HG03342 (cell line): ENCODE results near the gene NKX2-4.
"Not testable (repeated sequence)": the region's sequence is repeated elsewhere in the genome, so short reads cannot be mapped to it uniquely, and the experiment has no call there.

ENCODE experiments used
- ATAC-seq: cut with Tn5 transposase; IDR thresholded peaks from one replicate; pipeline ENCODE4 v1.9.1; 2021; ENCODE audit warnings: mild to moderate bottlenecking, moderate library complexity; ENCODE audit not compliant: unreplicated experiment

NKX2-4 gene

DNA sequence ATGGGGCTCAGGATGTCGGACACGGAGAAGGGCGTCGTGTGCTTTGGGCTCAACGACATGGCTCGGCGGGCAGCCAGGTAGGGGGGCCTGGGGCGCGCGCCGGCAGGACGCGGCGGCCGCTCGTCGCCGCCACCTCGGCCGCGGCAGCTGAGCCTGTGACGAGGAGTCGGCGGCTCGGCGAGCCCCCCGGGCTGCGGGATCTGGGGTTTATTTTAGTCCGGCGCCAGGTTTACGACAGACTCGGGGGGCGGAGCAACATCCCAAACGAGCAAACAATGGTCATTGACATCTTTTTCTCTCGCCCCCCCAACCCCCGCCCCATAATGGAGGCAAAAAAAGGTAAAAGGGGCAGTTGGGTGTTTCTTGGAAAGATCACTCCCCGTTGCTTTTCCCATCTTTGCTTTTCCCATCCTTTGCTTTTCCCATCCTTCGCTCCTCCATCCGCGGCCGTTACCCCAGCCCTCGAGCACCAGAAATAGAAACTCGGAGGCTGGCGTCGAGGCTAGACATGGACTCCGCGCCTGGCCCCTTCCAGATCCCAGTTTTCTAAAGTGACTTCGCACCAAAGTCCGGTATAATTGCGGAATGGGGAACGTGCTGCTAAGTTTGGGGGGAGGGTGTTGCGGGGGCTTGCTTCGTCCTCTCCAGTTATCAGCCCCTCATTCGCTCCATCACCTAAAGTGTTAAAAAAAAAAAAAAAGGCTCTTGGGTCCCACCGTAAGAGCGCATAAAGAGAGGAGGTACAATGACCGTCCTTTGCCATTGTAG, at the start of gene NKX2-4:
Gene NKX2-4, minus strand, starts transcription at position 186 of the 768 bp plus-strand sequence. Its CDS starts 127 bp downstream, at position 59.
- ATAC-seq: no peak

DNA sequence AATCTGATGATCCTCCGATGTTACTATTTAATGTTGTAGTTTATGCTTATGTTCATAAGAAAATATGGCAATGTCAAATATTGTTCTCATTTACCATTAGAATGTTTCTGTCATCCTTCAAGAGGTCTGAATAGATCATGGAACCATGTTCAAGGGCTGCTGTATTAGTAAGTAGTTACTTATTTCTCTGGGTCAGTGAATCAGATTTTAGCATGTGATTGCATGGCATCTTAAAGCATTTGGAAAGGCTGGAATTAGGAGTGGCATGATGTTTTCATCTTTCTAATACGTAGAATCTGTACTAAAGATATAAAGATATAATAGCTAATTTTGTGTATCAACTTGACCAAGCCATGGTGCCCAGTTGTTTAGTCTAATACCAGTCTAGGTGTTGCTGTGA, 40.5 kb upstream of the NKX2-4 start:
- ATAC-seq: no peak

DNA sequence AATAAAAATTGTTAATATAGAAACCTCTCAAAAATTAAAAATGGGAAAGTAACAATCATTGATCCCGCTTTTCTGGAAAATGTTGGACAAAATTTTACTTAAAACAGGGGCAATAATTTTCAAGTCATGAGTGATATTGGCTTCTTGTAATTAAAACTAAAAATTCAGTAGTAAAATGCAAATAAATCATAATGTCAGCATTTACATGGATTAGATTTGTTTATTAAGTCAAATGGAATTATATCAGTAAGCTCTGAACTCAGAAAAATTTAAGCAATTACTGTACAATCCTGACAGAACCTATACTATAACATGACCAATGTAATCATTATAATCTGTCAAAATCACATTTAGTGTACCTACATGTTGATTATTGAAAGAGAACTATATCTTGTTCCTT, 39.9 kb upstream of the NKX2-4 start:
- ATAC-seq: no peak

DNA sequence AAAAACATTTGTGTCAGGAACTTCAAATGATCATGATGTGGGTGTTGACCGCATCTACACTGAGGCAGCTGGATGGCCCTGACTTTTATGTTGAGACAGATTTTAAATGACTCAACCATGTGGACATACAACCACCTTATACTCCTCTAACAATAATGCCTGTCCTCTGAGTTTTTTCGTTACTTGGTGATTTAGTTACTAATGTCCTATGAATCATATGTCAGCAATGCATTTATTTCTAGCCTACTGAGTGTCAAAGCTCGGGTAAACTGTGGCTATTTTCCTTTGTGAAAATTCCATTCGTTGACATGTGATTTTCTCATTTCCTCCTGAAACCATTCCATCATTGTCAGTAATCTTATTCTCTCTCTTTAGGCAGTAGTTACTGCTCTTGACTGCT, 38.9 kb upstream of the NKX2-4 start:
- ATAC-seq: no peak

DNA sequence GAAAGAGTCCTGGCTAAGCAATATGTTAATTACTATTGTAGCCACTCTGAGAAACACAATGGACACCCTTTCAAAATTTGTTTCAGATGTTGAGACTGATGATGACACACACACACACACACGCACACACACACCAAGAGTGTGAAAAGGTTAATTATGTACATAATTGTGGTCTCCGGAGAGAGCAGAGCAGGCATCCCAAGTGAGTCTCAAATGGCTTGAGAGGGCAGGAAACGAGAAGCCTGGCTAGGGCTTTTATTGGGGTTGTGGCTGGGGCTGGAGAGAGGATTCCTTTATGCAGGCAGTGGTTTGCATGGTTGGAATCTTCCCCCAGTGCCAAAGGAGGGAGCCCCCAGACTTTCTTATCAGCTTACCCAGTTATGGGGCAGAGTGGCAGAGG, 38.2 kb upstream of the NKX2-4 start:
- no peak for ATAC-seq

DNA sequence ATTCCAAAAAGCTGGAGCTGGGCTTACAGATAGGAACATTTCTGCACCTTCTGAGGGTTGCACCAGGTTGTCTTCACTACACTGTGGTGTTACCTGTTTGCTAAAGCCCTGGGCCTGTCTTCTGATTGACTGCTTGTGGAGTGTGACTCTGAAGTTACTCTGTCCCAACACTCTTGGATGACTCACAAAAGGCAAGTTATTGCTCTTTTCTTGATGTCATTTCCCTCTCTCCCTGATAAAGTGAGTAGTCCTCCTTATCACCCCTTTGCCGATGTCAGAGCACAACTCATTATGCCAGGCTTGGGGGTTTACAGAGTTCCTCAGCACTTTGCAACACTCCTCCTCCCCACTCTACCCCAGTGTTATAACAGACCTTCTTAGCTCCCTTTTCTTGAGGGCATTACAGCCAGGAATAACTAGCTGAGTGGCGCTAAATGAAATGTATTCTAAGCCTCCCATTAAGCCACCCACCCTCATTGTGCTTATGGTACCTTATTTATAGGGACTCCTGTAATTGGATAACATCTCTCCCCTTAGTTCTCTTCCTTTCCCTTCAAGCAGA, 36.1 kb upstream of the NKX2-4 start:
- ATAC-seq: no peak

DNA sequence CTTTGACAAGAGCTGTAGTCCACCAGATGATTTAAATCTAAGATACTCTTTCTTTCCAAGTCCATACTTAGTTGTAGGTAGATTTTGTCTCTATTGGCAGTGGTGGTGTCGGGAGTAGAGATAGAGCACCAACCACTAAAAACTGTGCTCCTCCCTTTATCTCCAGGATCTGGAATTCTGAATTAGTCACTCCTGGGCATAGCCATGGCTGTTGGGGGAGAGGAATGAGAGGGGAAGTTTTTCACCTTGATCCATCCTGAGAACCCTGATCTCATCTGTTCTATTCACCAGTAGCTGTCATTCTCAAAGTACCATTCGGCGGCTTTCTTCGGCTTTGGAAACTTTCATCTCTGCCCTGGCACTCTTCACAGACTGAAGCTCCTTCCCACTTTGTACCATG, 35.6 kb upstream of the NKX2-4 start:
- no peak for ATAC-seq

DNA sequence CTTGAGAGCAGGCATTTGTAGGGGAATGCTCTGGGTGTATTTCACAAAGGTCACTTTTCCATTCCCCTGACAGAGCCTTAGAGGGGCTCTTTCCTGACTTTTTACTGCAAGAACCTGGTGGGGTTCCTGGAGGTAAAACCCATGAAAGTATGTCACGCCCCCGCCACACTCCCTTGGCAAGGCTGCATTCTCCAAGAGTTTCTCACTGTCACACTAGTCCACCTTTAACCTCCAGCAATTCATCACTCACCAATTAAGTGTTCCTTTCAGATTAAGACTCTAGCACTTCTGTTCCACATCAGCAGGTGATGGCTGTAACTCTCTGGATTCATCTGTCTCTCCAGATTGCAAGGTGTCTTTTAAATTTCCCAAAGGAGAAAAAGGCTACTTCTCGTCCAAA, 32.7 kb upstream of the NKX2-4 start:
- ATAC-seq: no peak

DNA sequence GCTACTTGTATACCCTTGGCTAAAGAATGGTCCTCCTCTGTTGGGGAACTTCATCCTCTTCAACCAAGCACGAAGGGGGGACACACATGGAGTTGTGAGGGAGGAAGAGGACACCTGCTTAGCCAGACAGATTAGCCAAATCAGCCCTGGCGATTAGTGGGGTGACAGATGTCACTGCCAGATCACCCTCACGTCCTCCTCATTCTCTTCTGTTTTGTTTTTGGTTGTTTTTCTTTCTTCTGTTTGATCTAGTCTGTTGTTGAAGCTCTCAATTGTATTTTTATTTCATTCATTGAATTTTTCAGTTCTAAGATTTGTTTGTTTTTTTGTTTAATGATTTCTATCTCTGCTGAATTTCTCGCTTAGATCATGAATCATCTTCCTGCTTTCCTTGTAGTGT, 27.5 kb upstream of the NKX2-4 start:
- ATAC-seq: no peak

DNA sequence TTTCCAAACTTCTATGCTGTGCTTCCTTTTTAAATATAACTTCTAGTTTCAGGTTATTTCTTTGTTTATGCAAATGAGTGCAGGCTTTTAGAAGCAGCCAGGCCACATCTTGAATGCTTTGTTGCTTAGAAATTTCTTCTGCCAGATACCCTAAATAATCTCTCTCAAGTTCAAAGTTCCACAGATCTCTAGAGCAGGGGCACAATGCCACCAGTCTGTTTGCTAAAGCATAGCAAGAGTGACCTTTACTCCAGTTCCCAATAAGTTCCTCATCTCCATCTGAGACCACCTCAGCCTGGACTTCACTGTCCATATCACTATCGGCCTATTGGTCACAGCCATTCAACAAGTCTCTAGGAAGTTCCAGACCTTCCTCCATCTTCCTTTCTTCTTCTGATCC, 26.4 kb upstream of the NKX2-4 start:
- ATAC-seq: not testable (repeated sequence)

DNA sequence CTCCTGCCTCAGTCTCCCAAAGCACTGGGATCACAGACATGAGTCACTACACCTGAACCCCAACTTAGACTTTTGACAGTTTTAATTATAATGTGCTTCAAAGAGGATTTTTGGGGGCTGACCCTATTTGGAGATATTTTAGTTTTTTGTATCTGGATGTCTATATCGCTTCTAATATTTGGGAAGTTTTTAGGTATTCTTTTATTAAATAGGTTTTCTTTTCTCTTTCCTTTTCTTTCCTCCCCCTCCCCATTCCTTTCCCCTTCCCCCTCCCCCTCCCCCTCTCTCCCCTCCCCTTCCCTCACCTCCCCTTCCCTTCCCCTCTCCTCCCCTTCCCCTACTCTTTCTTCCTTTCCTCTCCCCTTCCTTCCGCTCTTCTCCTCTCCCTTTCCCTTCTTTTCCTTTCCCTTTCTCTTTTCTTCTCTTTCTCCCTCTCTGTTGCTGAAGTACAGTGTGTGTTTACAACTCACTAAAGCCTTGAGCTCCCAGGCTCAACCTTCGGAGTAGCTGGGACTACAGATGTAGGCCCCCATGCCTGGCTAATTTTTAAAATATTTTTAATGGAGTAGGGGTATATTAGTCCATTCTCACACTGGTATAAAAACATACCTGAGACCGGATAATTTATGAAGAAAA, 24.4 kb upstream of the NKX2-4 start:
- ATAC-seq: no peak

DNA sequence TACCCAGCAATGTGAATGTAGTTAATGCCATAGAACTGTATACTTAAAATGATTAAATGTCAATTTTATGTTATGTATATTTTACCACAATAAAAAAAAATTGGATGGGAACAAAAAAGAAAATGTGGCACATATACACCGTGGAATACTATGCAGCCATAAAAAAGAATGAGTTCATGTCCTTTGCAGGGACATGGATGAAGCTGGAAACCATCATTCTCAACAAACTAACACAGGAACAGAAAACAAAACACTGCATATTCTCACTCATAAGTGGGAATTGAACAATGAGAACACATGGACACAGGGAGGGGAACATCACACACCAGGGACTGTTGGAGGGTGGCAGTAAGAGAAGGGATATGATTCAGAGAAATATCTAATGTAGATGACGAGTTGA, 21.8 kb upstream of the NKX2-4 start:
- ATAC-seq: not testable (repeated sequence)

DNA sequence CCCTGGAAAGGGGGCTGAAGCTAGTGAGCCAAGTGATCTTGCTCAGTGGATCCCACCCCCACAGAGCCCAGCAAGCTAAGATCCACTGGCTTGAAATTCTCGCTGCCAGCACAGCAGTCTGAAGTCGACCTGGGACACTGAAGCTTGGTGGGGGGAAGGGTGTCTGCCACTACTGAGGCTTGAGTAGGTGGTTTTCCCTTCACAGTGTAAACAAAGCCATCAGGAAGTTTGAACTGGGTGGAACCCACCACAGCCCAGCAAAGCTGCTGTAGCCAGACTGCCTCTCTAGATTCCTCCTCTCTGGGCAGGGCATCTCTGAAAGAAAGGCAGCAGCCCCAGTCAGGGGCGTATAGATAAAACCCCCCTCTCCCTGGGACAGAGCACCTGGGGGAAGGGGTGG, 16.7 kb upstream of the NKX2-4 start:
- ATAC-seq: not testable (repeated sequence)

DNA sequence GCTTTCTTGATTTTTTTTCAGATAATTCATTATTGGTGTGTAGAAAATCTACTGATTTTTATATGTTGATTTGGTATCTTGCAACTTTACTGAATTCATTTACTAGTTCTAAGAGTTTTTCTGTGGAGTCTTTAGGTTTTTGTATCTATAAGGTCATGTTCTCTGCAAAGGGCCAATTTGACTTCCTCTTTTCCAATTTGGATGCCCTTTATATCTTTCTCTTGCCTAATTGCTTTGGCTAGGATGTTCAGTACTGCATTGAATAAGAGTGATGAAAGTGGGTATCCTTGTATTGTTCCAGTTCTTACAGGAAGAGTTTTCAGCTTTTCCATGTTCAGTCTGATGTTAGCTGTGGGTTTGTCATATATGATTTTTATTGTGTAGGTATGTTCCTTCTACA, 14.4 kb upstream of the NKX2-4 start:
- no peak for ATAC-seq

DNA sequence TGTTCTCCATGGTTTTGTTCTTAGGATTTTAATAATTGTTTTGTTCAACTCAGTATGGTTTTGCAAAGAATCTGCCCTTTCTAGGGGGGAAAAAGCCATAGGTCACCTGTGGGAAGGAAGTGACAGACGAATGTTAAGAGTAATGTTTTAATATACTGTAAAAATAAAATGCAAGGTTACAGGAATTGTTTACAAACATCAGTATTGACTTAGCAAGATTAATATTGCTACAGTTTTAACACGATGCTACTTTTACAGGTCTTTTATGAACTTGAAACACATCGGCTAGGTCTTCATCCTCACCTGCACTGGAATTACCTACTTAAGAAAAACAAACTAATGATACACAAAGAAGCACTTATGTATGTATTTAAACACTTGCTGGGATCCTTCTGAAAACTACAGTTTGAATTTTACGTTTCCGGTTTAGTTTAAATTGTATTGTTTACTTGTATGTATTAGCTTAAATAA, 1.7 kb upstream of the NKX2-4 start:
- no peak for ATAC-seq

DNA sequence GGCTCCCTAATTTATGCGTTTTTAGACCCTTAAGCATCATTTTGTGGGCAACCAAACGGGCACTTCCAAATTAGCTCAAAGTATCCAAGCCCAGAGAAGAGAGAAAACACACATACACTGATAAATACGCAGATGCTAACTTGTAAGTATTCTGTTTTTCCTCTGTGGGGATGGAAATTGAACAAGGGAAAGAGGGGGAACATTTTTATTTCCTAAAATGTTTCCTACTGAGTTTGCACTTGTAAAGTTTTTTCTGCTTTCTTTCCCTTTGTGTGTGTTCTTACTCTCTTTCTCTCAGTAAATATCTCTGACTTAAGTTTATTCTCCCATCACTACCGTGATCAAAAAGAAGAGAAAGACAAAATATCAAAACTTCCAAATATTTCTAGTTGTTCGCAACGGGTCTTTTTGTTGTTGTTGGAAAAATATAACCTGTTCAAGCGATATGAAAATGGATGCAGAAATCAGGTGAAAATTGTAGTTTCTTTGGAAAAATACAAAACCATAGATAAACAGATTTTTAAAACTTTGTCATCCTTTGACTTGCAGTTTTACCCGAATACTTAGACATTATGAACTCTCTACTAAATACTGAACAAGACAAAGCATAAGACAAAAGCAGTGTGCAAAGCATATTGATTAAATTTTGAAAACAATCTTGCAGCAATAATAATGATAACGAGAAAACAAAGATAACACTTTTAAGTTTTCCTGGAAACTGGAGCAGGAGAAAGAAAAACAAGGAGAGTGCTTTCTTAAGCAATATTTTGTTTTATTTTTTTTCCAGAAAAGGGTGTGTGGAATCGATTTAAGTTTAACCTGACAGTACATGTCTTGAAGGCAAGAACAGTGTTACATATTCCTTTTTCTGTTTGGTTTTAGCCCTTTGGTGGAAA, 1.0 kb upstream of the NKX2-4 start:
- ATAC-seq: no peak

DNA sequence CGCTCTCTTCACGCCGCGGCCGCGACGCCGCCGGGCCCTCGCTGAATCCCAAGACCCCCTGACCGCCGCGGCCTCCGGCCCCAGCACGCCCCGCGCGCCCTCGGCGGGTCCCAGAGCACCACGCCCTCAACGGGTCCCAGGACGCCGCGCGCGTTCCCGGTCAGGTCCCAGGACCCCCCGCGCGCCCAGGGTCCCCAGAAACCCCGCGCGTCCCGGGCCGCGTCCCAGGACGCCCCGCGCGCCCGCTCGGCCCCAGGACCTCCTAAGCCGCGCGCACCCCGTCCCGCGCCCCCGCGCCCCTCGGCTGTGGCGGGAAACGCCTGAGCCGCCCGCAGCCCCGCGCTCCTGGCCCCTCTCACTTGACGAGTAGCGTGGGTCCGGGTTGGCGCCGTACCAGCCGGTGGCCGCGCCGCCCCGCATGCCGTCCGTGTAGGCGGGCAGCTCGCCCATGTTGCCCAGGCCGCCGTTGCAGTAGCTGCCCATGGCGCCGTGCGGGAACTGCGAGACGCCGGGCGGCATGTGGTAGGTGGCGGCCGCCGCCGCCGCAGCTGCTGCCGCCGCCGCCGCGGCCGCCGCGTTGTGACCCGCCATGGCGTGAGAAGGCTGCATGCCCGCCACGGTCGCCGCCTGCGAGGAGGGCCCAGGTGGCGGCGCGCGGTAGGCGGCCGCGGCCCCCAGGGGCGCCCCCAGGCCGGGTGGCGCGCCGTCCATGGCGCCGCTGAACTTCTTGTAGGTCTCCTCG, 556 bp downstream of the NKX2-4 start:
- ATAC-seq: no peak

DNA sequence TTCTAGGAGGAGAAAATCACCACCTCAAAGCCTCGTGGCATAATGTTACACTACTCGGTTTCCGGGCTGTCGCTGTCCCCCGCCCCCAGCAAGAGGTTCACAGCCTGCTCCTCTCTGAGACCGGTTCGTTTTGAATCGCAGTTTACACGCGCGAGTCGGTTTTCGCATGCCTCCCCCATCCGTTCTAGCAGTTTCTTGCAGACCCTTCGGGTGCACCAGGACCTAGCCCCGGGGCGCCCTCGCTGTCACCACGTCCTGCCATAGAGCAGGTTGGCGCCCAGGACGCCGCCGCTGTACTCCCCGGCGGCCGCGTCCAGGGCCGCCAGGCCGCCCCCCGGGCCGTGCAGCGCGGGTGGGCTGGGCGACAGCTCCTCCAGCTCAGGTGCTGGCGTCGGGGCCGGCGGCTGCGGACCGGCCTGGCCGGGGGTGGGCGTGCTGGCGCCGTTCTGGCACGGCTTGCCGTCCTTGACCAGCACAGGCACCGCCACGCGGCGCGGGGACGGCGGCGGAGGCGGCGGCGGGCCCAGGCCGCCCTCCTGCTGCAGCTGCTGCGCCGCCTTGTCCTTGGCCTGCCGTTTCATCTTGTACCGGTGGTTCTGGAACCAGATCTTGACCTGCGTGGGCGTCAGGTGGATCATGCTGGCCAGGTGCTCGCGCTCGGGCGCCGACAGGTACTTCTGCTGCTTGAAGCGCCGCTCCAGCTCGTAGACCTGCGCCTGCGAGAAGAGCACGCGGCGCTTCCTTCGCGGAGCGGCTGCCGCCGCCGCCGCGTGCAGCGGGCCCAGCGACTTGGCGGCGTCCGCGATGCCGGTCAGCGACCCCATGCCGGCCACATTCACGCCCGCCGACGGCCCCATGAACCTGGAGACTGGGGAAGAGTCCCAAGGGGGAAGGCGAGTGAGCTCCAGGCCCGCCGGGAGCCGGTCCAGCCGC, 1.4 kb downstream of the NKX2-4 start:
- no peak for ATAC-seq

DNA sequence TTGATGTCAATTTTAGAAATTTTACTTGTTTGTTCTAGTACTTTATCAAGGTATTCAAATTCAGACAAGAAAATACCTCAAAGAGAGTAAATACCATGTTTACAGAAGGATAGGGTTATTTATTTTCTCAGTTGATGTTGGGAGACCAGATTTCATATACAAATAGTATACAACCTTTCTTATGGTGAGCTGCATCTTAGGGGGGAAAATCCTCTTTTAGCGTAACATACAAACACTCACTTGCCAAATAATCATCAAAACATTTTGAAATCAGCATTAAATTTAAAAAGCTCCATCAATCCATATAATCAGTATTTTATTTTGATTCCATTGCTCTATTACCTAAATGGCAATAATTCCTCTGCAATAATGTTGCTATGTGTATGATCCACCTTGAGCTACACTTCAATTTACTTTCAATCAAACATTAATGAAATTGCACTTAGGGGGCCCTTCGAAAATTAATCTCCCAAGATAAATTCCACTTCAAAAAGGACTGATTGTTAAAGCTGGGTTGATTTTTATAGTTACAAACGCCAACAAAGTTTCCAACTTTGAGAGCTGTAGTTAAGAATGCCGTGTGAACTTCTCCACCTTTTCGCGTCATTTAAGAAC, 2.2 kb downstream of the NKX2-4 start:
- ATAC-seq: no peak
